Measurements from ENCODE around the gene HTR4. TPM values are rescaled to one million over a fixed set of nuclear protein-coding genes. Genes with fewer than 3 reads are reported as not detected.
A peak's percentile ranks its signal among the peaks of the same experiment; 100 is the strongest.
"Not testable (repeated sequence)": the region's sequence is repeated elsewhere in the genome, so short reads cannot be mapped to it uniquely, and the experiment has no call there.

HTR4 gene, protein sequence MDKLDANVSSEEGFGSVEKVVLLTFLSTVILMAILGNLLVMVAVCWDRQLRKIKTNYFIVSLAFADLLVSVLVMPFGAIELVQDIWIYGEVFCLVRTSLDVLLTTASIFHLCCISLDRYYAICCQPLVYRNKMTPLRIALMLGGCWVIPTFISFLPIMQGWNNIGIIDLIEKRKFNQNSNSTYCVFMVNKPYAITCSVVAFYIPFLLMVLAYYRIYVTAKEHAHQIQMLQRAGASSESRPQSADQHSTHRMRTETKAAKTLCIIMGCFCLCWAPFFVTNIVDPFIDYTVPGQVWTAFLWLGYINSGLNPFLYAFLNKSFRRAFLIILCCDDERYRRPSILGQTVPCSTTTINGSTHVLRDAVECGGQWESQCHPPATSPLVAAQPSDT
- total RNA-seq (2014; rRNA removed; shearing (Covaris generic)): not detected in 2 replicates

DNA sequence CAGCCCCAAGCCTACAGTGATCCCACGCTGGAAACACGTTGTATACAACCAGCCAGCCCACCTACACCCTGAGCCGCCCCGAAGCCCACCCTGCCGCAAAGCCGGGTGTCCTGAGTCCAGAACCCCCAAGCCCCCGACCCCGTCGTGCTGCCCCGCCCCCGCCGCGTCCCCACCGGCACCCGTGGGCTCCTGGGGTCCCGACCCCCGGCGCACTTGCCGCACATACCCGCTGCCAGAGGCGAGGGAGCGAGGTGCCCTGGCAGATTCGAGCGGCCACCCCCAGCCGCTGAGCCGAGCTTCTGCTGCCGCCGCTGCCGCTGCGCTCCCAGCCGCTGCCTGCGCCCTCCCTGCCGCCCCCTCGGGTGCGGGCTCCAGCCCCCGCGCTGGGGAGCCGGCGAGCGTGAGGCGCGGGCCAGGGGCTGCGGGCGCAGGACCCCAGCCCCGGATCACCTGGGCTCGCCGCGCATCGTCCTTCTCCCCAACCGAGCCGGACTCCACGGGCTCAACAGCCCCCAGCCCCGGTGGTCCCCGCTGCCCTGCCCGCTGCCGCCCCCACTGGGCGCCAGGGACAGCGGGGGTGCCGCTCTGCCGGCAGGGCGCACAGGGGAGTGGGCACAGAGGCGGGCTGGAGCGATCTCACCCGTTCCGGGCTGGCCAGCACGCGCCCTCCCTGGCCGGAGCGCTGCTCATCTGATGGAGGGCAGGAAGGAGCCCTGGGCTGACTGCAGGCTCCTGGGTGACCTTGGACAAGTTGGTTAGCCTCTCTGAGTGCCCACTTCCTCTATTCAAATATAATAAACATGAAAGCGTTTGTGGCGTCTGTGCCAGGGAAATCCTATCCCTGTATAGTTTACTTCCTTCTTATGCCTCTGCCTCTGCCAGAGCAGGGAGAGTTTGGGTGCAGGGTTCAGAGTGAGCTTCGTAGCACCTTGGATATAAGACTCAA, at the start of gene HTR4:
HTR4 (minus strand) TSS at position 692 of the 946 bp plus-strand sequence. CDS start 17,513 bp downstream, outside the sequence.
- no peak for DNase-seq (ENCODE audit: low read depth)

DNA sequence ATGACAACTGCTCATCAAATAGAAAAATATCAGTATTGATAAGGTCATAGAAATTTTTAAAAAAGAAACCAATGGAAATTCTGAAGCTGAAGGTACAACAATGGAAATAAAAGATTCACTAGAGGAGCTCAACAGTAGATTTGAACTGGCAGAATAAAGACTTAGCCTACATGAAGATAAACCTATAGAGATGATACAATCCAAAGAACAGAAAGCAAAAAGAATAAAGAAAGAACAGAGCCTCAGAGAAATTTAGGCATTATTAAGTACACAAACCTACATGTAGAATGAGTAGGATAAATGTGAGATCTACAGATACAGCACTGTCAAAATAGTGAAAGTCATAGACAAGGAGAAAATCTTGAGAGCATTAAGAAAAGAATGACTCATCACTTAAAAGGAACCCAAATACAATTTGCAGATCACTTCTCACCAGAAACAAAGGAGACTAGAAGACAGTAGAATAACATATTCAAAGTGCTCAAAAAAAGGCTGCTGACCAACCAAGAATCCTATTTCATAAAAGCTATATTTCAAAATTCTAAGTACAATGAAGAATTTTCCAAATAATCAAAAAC, 47.8 kb upstream of the HTR4 start:
- no peak for DNase-seq (ENCODE audit: low read depth)

DNA sequence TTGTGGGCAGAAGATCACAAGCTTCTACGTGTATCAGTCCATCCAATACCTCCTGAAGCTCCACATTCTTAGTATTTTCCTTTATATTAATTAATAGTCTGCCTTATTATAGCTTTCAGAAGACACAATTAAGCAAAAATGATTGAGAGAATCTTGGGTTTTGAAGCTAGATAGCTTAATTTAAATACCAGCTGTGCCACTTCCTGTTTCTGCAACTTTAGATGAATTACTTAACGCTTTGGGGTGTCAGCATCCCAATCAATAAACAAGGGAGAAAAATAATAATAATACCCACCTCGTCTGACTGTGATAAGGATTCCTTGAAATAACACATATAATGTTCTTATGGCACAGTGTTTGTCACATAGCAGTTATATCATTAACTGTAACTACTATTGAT, 44.7 kb upstream of the HTR4 start:
- DNase-seq (ENCODE audit: low read depth): no peak

DNA sequence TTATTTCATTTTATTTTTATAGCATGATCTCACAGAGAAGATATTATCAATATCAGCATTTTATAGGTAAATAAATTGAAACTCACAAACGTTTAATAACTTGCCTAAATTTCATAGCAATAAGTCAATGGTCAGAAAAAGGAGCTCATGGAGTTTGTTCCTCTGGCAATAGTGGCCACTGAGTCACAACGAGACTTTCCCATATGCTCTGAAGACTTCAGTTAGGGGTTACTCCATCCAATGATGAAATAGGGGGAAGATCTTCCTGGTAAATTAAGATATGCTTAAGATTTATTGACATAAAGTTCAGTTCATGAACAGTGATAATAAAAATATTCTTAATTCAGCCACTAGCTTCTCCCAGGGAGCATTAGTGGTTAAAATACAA, 43.5 kb upstream of the HTR4 start:
- no peak for DNase-seq (ENCODE audit: low read depth)

DNA sequence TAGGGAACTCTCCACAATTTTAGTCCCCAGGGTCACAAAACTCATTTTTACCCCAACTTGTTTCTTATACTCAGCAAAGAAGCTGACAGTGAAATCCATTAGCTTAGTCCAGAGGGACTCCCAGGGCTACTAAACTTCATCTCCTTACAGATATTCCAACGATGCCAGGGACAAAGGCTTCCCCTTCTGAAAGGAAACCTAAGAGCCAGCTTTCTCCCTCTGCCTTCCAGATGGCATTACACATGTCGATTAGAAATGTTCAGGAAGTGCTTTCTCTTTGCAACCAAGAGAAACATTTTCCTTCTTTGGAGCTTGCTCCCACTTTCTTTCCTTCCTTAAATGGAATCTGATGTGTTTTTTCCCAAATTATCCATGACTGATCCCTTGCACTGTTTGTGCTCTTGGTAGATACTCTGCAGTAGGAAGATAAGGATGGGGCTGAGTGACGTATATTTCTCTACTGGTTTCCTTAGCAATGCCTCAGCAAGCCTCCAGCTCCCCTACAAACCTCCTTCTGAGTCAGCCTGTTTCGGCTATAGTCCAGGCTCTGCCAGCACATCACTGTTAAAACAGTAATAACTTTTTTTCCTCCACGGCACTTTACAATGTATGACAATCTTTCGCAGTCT, 43.0 kb upstream of the HTR4 start:
- peak; percentile 59 for DNase-seq (ENCODE audit: low read depth)

DNA sequence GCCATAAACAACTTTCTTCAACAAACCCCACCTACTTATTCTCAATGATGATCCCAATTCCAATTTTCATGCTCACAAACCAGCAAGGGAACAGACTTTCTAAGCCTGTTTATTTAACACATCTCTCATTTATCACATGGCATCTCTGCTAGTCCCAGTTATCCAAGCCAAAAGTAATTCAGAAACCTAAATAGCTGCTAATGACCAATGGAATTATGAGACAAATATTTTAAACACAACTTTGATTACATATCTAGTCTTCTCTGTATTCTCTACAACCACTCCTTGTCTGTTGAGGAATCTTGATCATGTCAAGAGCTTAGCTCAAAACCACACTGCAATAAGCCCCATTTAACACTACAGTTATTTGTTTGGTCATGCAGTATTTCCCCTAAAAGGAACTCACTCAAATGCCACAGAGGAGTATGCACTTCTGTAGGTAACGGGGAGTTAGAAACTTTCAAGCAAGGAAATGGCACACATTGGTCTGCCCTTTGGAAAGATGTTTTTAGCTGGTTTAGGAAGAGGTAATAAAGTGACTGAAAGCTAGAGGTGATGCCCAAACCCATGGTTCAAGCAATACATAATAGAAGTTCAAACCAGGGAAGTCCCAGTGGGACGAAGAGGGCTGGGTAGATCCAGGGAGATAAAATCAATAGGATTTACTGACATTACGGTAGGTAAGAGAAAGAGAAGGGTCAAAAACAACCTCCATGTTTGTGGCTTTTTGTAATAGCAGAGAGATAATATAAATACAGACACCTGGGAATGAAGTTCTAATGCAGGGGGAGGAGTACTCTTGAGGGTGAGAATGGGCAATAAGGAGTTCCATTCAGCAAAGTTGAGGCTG, 42.1 kb upstream of the HTR4 start:
- DNase-seq (ENCODE audit: low read depth): no peak

DNA sequence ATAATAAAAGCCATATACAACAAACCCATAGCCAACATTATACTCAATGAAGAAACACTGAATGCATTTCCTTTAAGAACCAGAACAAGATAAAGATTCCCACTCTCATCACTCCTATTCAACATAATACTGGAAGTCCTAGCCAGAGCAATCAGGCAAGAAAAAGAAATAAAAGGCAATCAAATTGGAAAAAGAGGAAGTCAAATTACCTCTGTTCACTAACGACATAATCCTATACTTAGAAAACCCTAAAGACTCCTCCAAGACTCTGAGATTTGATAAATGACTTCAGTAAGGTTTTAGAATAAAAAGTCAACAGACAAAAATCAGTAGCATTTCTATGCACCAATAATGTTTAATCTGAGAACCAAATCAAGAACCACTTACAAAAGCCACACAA, 36.6 kb upstream of the HTR4 start:
- DNase-seq (ENCODE audit: low read depth): no peak

DNA sequence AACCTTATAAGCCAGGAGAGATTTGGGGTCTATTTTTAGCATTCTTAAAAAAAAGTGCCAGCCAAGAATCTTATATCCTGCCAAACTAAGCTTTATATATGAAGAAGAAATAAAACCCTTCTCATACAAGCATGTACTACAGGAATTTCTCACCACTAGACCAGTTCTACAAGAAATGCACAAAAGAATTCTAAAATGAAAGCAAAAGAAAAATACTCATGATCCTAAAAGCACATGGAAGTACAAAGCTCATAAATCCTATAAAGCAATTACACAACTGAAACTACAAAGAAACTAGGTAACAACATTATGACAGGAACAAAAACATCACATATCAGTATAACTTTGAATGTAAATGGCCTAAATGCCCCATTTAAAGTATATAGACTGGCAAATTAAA, 34.5 kb upstream of the HTR4 start:
- no peak for DNase-seq (ENCODE audit: low read depth)

DNA sequence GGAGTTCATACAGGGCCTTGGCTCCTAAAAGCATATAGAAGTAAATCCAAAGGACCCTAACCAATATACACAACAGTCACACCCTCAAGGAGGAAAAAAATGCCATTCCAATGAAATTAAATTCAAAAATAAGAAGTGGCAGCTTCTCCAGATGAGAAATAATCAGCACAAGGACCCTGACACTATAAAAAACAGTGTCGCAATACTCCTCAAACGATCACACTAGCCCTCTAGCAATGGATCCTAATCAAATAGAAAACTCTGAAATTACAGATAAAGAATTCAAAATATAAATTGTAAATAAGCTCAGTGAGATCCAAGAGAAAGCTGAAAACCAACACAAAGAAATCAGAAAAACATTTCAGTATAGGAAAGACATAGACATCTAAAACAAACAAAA, 33.5 kb upstream of the HTR4 start:
- no peak for DNase-seq (ENCODE audit: low read depth)

DNA sequence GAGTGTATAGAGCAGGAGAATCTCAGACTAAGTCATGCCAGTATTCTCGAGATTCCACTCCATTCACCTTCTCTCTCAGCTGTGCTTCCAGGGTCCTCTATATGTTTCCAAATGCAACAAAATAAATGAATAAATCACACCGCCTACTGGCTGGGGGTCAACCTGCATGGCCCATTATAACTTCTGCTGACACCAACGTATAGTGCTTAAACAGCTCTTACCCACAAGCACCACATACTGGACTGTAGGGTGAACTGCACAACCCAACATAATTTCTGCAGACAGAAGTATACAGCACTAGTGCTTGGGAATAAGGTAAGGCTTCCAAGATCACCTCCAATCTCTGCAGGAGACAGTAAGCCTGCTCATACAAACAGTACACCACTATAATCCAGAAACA, 33.1 kb upstream of the HTR4 start:
- DNase-seq (ENCODE audit: low read depth): peak; percentile 31

DNA sequence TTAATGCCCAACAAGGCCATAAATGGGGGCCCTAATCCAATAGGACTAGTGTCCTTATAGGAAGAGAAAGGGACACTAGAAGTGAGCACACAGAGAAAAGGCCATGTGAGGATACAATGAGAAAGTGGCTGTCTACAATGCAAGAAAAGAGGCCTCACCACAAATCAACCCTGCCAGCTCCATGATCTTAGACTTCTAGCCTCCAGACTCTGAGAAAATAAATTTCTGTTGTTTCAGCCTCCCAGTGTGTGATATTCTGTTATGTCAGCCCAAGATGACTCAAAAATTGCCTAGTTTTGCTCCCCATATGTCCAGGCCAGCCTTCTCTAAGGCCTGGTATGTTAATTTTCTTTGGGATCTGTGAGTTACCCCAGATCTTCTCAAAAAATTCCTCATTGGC, 32.3 kb upstream of the HTR4 start:
- DNase-seq (ENCODE audit: low read depth): no peak

DNA sequence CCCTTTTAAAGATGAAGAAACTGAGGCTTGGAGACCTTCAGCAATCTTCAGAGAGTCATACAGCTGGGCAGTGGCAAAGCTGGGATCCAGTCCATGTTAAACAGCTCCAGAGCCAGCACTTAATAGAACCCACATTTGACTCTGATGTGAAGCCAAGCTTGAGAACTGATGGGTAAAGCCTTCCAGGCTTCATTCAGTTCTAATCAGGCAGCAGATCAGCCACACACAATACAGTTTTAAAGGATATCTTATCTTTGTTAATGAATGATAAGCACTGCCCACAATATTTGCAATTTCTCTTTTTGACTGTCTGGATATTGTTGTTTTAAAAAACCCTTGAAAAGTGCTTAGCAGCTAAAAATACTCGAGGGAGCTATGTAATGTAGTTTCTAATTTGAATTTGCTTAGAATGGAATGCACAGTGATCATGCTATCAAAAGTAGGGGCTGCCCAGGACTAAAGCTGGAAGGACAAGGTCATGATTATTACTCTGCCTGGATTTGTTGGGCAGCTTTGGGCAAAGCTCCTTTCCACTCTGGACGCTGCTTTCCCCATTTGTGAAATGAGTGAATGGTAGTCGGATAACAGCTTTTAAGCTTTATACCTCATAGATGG, 31.3 kb upstream of the HTR4 start:
- DNase-seq (ENCODE audit: low read depth): no peak

DNA sequence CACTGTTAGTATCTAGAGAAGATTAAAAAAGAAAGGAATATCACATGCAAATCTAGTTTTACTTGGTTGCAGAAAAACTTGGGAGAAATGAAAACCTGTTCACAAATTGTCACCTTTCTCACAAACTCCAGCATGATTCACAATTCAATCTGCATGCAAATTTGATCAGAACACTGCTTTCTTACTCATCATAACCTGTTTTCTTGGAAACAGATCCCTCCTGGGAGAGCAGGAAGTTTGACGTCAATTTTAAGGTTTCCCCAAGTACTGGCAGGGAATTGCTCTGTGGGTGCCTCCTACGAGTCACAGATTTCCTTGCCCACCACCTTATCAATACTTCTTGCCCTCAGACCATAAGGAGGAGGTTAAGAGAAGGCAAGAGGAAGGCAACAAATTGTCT, 30.2 kb upstream of the HTR4 start:
- DNase-seq (ENCODE audit: low read depth): no peak

DNA sequence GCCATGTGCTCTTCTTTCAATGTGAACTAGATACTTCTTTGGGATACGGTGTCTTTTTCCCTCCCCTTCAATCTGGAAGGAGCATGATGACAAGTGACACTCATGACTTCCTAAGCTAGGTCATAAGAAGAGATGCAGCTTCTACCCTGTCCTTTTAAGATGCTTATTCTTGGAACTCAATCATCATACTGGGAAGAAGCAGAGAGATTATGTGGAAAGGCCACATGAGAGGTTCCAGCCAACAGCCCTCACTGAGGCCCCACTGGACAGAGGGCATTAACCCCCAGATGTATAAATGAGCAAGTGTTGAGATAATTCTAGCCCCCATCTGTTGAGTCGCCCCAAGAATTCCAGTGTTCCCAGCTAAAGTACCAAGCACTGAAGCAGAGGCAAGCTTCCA, 29.3 kb upstream of the HTR4 start:
- DNase-seq (ENCODE audit: low read depth): no peak

DNA sequence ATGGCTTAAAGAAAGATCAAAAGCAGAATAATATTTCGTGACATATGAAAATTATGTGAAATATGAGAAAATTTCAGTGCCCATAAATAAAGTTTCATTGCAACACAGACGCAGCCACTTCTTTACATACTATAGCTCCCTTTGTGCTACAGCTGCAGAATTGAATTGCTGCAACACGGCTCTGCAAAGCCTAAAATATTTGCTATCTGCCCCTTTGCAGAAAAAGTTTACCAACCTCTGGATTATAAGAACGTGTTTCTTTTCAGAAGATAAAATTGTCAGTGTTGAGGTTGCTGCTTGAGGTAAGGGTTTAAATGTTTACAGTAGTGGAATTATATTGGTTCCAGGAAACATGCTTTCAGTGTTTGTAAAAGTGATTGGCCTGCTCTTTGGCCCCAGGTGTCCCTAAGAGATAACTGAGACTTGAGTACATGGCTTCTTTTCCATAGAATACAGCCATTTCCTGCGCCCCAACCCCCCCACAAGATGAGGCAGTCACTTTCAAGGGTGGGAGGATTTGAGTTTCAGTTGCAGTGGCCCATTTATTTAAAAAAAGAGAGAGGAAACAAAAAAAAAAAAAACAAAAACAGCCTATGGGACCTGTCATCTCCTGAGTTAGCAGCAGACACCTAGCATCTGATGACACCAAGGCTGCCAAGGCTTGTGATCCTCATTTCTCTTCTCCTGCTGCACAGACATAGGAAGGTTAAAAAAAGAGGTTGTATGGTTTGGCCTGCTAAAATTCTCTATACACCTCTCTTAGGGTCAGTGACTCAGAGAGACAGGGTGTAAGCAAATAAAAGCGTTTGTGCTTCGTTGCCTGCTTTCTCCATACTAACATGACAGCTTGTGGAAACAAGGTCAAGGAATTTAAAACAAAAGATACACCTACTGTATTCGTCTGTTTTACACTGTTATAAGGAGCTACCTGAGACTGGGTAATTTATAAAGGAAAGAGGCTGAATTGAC, 28.0 kb upstream of the HTR4 start:
- DNase-seq (ENCODE audit: low read depth): no peak

DNA sequence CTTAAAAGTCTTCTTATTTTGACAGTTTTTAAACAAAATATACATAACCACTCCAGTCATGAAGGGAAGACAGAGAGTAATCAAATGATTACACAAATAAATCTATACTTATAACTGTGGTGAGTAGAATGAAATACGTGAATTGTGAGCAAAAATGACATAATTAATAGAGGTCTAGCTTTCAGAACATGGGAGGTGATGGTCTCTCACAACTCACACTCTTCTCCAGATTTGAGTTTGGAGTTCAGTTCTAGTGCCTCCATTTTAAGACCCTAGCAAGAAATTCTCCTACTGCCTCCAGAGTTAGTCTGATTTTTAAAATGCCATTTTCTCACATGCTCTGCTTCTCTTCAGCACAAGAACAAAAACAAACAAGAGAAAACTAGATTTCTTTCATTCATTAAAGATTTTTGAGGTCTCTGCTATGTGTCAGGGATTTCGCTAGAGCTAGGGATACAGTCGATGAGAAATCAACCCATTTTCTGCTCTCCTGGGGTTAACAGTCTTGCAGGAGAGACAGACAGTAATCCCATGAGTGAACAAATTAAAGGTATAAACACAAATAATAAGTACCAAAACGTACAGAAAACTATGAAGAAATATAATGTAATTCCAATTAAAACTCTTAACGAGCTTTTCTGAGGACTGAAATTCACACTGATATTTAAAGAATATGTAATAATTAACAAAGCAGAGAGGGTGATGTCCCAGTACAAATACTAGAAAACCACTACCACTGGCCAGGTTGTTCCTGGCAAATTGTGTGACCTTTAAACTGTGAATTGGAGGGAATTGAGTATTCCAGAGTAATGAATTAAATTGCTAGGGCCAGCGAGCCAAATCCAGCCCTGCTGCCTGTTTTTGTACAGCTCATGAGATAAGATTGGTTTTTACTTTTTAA, 27.1 kb upstream of the HTR4 start:
- no peak for DNase-seq (ENCODE audit: low read depth)

DNA sequence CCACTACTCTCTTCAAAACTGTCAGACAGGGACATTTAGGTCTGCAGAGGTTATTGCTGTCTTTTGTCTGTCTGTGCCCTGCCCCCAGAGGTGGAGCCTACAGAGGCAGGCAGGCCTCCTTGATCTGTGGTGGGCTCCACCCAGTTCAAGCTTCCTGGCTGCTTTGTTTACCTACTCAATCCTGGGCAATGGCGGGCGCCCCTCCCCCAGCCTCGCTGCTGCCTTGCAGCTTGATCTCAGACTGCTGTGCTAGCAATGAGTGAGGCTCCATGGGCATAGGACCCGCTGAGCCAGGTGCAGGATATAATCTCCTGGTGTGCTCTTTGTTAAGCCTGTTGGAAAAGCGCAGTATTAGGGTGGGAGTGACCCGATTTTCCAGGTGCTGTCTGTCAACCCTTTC, 19.4 kb upstream of the HTR4 start:
- DNase-seq (ENCODE audit: low read depth): not testable (repeated sequence)

DNA sequence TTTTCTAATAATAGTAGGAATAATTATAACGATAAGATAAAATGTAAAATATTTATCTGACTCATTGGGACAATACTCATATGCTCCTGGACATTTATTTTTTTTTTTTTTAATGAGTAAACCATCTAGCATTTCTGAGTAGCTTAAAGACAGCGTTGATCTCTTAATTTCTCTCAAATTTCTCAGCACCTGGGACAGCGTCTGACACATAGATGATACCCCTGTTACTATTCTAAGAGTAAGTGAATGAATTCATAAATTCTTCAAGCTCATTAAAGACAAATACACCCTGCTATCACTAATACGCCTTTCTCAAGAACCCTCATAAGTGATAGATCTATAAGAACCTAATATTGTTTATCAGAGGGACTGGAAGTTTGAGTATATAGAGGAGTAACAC, 12.0 kb upstream of the HTR4 start:
- DNase-seq (ENCODE audit: low read depth): no peak

Data from M059J (cell line).